ENCODE measurements around the gene ANO9. TPM values are rescaled to one million over a fixed set of nuclear protein-coding genes. Genes with fewer than 3 reads are reported as not detected.

ANO9 gene
- total RNA-seq, 1 experiment from 2014 or later, result 0.17 TPM

DNA sequence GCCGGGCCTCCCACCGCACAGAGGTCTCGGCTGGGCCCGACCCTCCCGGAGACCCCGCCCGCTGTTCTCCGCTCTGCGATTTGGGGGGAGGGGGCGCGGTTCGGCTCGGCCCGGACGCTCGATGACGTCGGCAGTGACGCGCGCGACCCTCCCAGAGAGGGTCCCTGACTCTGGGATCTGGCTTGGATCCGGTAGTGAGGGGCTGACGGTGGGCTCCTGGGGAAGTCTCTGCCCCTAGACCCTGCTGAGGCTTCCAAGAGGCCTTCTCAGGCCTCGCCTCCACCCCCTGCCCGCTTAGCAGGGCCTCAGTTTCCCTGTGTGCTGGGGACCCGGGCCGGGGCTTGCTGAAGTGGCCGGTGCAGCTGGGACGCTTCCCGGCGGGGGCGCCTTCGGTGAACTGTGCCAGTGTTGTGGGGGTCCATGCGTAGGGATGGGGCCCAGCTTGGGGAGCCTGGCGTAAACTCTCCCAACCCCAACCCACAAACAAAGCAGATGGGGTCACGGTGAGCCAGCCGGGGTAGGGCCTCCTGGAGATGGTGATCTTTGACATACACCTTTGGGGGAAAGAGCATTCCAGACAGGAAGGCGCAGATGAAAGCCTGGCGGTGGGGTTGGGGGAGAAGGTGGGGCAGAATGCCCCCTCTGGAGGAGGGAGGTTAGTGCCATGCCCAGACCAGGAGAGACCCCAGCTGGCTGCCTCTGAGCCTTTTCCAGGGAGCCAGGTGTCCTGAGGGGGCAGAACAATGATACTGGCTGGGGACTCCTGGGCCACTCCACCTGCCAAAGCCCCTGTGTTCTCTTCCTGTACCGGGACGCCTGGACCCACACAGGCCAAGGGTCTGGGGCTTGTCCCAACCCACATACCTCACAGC lies 71.5 kb downstream of the ANO9 start:
- no peak for DNase-seq (ENCODE audit: low read depth)

DNA sequence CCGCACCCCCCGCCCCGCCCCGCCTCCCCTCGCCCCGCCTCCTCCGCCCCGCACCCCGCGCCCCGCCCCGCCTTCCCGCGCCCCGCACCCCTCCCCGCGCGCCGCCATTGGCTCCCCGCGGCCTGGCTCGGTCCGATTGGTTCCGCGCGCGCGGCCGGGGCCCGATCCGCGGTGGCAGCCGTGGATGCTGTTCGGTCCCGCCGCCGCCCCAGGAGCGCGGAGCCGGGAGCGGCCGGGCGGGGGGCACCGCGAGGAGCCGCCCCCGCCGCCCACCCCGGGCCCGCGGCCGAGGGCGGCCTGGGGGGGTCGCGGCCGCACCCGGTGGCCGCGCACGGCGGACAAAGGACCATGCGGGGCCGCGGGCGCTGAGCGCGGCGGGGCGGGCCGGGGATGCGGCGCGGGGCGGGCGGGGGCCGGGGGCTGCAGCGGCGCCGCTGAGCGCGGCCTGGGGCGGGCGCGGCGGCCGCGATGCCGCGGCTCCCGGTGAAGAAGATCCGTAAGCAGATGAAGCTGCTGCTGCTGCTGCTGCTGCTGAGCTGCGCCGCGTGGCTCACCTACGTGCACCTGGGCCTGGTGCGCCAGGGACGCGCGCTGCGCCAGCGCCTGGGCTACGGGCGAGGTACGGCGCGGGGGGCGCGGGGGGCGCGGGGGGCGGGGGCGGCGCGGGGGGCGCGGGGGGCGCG lies 72.3 kb downstream of the ANO9 start, which contains the start of gene B4GALNT4:
TSS of gene B4GALNT4 (plus strand) at position 164 of the 683 bp plus-strand sequence. CDS start at position 469, 305 bp downstream.
- DNase-seq (ENCODE audit: low read depth), result peak; percentile 42

DNA sequence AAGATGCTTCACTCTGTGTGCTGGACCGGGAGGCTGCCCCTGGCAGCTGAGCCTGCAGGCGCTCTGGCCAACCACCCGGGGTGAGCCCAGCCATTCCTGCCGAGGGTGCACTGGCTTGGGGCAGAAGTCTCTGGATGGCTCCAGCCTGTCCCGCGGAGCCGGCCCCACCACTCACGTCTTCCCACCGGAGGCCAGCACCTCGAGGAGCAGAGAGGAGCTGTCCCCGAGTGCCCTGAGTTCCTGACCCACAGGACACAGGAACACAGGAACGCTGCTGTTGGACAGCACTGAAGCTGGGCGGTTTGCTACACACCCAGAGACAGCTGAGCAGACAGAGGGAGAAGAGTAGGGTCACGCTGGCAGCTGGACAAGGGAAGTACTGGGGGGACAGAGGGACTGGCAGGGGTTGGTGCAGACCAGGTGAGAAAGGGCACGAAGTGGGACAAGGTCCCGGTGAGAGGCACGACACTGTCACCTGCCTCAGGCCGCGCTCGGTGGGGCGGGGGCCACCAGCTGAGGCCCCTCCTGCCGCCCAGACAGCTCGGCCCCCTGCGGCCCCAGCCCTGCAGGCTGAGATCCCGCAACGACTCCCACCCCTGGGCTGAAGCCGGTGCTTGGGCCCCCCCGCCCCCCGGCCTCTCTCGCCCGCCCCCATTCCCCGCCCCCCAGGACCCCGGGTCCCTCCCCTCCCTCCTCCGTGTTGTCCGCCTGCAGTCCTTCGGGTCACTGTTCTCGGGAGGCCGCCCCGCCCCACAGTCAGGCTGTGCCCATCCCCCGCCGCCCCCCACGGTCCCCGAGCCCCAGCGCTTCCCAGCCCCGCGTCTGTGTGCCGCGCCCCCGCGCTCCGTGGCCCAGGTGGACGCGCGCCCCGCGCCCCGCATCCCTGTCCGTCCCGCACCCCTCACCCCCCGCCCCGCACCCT lies 73.1 kb downstream of the ANO9 start:
- DNase-seq (ENCODE audit: low read depth), result peak; percentile 17

DNA sequence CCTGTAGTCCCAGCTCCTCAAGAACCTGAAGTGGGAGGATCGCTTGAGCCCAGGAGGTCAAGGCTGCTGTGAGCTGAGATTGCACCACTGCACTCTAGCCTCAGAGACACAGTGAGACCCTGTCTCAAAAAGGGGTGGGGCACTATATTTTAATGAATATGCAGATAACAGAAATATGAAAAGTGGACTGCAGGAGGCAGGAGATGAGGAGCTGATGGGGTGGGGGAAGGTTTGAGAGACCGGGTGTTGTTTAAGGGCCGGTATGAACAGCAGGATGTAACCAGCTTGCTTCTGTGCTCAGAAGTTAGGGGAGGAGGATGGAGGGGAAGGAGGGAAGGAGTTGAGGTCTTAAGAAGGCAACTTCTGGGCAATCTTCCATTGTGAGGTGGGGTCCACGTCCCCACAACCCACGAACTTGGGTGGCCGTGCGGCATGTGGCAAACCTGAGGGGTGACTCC lies 73.8 kb downstream of the ANO9 start:
- no peak for DNase-seq (ENCODE audit: low read depth)

Other genes starting within 250 kb of the ANO9 start
- not detected in 2 replicates for gene SCGB1C1, start 248.9 kb downstream of the ANO9 start, total RNA-seq (2014; rRNA removed; shearing (Covaris generic))
- 9.3 and 19.7 TPM in 2 replicates for gene BET1L, start 234.6 kb downstream of the ANO9 start, total RNA-seq (2014; rRNA removed; shearing (Covaris generic))
- gene RIC8A, start 234.3 kb downstream of the ANO9 start, total RNA-seq (2014; rRNA removed; shearing (Covaris generic)), result 116 and 130 TPM in 2 replicates
- 4.9 and 5.4 TPM in 2 replicates for gene SIRT3, start 205.7 kb downstream of the ANO9 start, total RNA-seq (2014; rRNA removed; shearing (Covaris generic))
- gene PSMD13, start 205.0 kb downstream of the ANO9 start, total RNA-seq (2014; rRNA removed; shearing (Covaris generic)), result 334 and 350 TPM in 2 replicates
- not detected in 2 replicates for gene NLRP6, start 163.6 kb downstream of the ANO9 start, total RNA-seq (2014; rRNA removed; shearing (Covaris generic))
- 0.42 and 1.4 TPM in 2 replicates for gene PGGHG, start 152.9 kb downstream of the ANO9 start, total RNA-seq (2014; rRNA removed; shearing (Covaris generic))
- not detected in 2 replicates for gene IFITM5, start 142.5 kb downstream of the ANO9 start, total RNA-seq (2014; rRNA removed; shearing (Covaris generic))
- gene IFITM2, start 134.2 kb downstream of the ANO9 start, total RNA-seq (2014; rRNA removed; shearing (Covaris generic)), result 1.2 and 6.1 TPM in 2 replicates
- 1.2 TPM in 2 replicates for gene IFITM1, start 128.0 kb downstream of the ANO9 start, total RNA-seq (2014; rRNA removed; shearing (Covaris generic))
- gene IFITM3, start 121.2 kb downstream of the ANO9 start, total RNA-seq (2014; rRNA removed; shearing (Covaris generic)), result 16.9 and 22.8 TPM in 2 replicates
- 3.0 and 4.9 TPM in 2 replicates for gene B4GALNT4, start 72.5 kb downstream of the ANO9 start, total RNA-seq (2014; rRNA removed; shearing (Covaris generic))
- gene PKP3, start 47.8 kb downstream of the ANO9 start, total RNA-seq (2014; rRNA removed; shearing (Covaris generic)), result 7.3 and 22.9 TPM in 2 replicates
- 10.5 and 25.8 TPM in 2 replicates for gene SIGIRR, start 27.0 kb downstream of the ANO9 start, total RNA-seq (2014; rRNA removed; shearing (Covaris generic))
- gene PTDSS2, start 8.3 kb upstream of the ANO9 start, total RNA-seq (2014; rRNA removed; shearing (Covaris generic)), result 16.2 and 24.4 TPM in 2 replicates
- gene RNH1, start 65.2 kb upstream of the ANO9 start, total RNA-seq (2014; rRNA removed; shearing (Covaris generic)), result 165 and 188 TPM in 2 replicates
- 67.4 and 75.8 TPM in 2 replicates for gene HRAS, start 93.6 kb upstream of the ANO9 start, total RNA-seq (2014; rRNA removed; shearing (Covaris generic))
- 0.11 and 0.60 TPM in 2 replicates for gene LRRC56, start 95.5 kb upstream of the ANO9 start, total RNA-seq (2014; rRNA removed; shearing (Covaris generic))
- gene LMNTD2, start 118.7 kb upstream of the ANO9 start, total RNA-seq (2014; rRNA removed; shearing (Covaris generic)), result 0.23 and 0.54 TPM in 2 replicates
- gene RASSF7, start 119.0 kb upstream of the ANO9 start, total RNA-seq (2014; rRNA removed; shearing (Covaris generic)), result 19.8 and 25.2 TPM in 2 replicates
- gene PHRF1, start 134.5 kb upstream of the ANO9 start, total RNA-seq (2014; rRNA removed; shearing (Covaris generic)), result 22.0 and 29.2 TPM in 2 replicates
- 6.7 and 14.5 TPM in 2 replicates for gene IRF7, start 173.9 kb upstream of the ANO9 start, total RNA-seq (2014; rRNA removed; shearing (Covaris generic))
- gene CDHR5, start 182.9 kb upstream of the ANO9 start, total RNA-seq (2014; rRNA removed; shearing (Covaris generic)), result not detected in 2 replicates
- gene SCT, start 185.2 kb upstream of the ANO9 start, total RNA-seq (2014; rRNA removed; shearing (Covaris generic)), result not detected in 2 replicates
- not detected in 2 replicates for gene DRD4, start 195.3 kb upstream of the ANO9 start, total RNA-seq (2014; rRNA removed; shearing (Covaris generic))

Measured in Daoy (cell line).